Stomach smooth muscle (tissue), 2 donors: ENCODE measurements around the gene RNF167.
A peak's percentile ranks its signal among the peaks of the same experiment; 100 is the strongest.

ENCODE experiments used
- H3K27ac ChIP-seq: one replicate; pipeline ENCODE4 v1.7.0; 2013; ENCODE audit warnings: mild to moderate bottlenecking, low read length, inconsistent platforms
- H3K27me3 ChIP-seq, 2 donors: one replicate each; pipeline ENCODE4 v1.7.0; 2013; ENCODE audit warnings: low read length in 2 of 2; ENCODE audit not compliant: insufficient read depth in 2 of 2, control insufficient read depth in 1 of 2
- H3K36me3 ChIP-seq, 2 donors: one replicate each; pipeline ENCODE4 v1.7.0; 2013; ENCODE audit warnings: low read length in 2 of 2; ENCODE audit not compliant: control insufficient read depth in 2 of 2, insufficient read depth in 2 of 2
- H3K4me1 ChIP-seq: one replicate; pipeline ENCODE4 v1.7.0; 2013; ENCODE audit warnings: low read length; ENCODE audit not compliant: control insufficient read depth, insufficient read depth
- H3K4me3 ChIP-seq, 2 donors: one replicate each; pipeline ENCODE4 v1.7.0; 2013; ENCODE audit warnings: low read length in 2 of 2
- H3K9ac ChIP-seq, 2 donors: one replicate each; pipeline ENCODE4 v1.7.0; 2013; ENCODE audit warnings: low read length in 2 of 2, mild to moderate bottlenecking in 1 of 2
- H3K9me3 ChIP-seq, 2 donors: one replicate each; pipeline ENCODE4 v1.7.0; 2013; ENCODE audit warnings: low read length in 2 of 2; ENCODE audit not compliant: control insufficient read depth in 2 of 2
- donor health status: healthy.
- donor health status: Pancreatic carcinoma.

Gene RNF167

GRCh38 chr17:4986403-4986802 is 46.3 kb downstream of the RNF167 start:
- H3K9me3 ChIP-seq, result no peaks in the 10 kb centered on the region

GRCh38 chr17:4986951-4987766 is 47.1 kb downstream of the RNF167 start, which contains the start of gene CAMTA2:
CAMTA2 (minus strand) TSS chr17:4987675; CDS start chr17:4986222, 1,453 bp downstream.
- Histone ChIP-seq H3K4me3 (peak within 1 kb of the TSS; percentile 88 to 90), H3K4me1 (peaks cover 32% of the 10 kb centered on the region), H3K27me3 (no peaks in the 10 kb centered on the region), H3K9me3 (no peaks in the 10 kb centered on the region), H3K9ac (peak within 1 kb of the TSS; percentile 90 to 91), H3K36me3 (peaks cover 12 to 13% of the 10 kb centered on the region in 2 donors), H3K27ac (peak within 1 kb of the TSS; percentile 93)

More at GRCh38 chr17:4986403-4986802, 46.3 kb downstream of the RNF167 start:
- H3K27me3 ChIP-seq, result no peaks in the 10 kb centered on the region
- H3K36me3 ChIP-seq, result peaks cover 17 to 18% of the 10 kb centered on the region in 2 donors
- peak overlapping the region; percentile 93 for H3K27ac ChIP-seq
- peak overlapping the region; percentile 90 to 91 for H3K9ac ChIP-seq
- peak overlapping the region; percentile 88 to 90 for H3K4me3 ChIP-seq
- H3K4me1 ChIP-seq, result peaks cover 32% of the 10 kb centered on the region

- peak overlapping the region; percentile 88 to 90 for H3K4me3 ChIP-seq
- peaks cover 6 to 7% of the 10 kb centered on the region in 2 donors for H3K36me3 ChIP-seq
- no peaks in the 10 kb centered on the region for H3K27me3 ChIP-seq
- H3K27ac ChIP-seq, result peak overlapping the region; percentile 93
- peaks cover 32% of the 10 kb centered on the region for H3K4me1 ChIP-seq
- no peaks in the 10 kb centered on the region for H3K9me3 ChIP-seq
- H3K9ac ChIP-seq, result peak overlapping the region; percentile 90 to 91
Observed at GRCh38 chr17:4987767-4988567, 47.9 kb downstream of the RNF167 start.

GRCh38 chr17:4994081-4994595 is 54.1 kb downstream of the RNF167 start:
- Histone ChIP-seq H3K27ac (no peak overlapping the region), H3K9ac (no peak overlapping the region), H3K4me3 (no peak overlapping the region), H3K27me3 (no peaks in the 10 kb centered on the region), H3K4me1 (peaks cover 19% of the 10 kb centered on the region), H3K9me3 (no peaks in the 10 kb centered on the region), H3K36me3 (no peaks in the 10 kb centered on the region)
